HepG2 (cell line): ENCODE data around the gene ARFGAP1. TPM values are rescaled to one million over a fixed set of nuclear protein-coding genes. Genes with fewer than 3 reads are reported as not detected.

Experiments
- ATF7-NPFF ChIP-seq: sonication (generic); formaldehyde crosslinking; IDR thresholded peaks from 2 replicates; pipeline ENCODE4 v1.8.1; 2023; ENCODE audit warnings: mild to moderate bottlenecking, low read depth, missing genetic modification reagents, moderate library complexity
- ATRX ChIP-seq: sonication (generic); formaldehyde crosslinking; IDR thresholded peaks from 2 replicates; pipeline ENCODE4 v1.4.0; 2020; ENCODE audit warnings: missing genetic modification reagents, borderline replicate concordance
- CHCHD3 ChIP-seq: sonication (generic); formaldehyde crosslinking; IDR thresholded peaks from 2 replicates; pipeline ENCODE4 v1.8.0; 2022; ENCODE audit warnings: mild to moderate bottlenecking, missing genetic modification reagents, moderate library complexity
- DMAP1 ChIP-seq: IDR thresholded peaks from 2 replicates; pipeline ENCODE4 v1.6.1; 2016
- FOXC1 ChIP-seq: sonication (generic); formaldehyde crosslinking; IDR thresholded peaks from 2 replicates; pipeline ENCODE4 v1.8.0; 2022; ENCODE audit warnings: mild to moderate bottlenecking, missing genetic modification reagents, borderline replicate concordance
- GABPA ChIP-seq, 2 experiments: IDR thresholded peaks; 2 replicates each; pipeline ENCODE4 v1.6.1; 2011 to 2016; ENCODE audit warnings: low read depth in 2 of 2, low read length in 1 of 2, missing biosample characterization in 1 of 2, missing genetic modification characterization in 1 of 2
- HIVEP1 ChIP-seq: sonication (generic); formaldehyde crosslinking; IDR thresholded peaks from 2 replicates; pipeline ENCODE4 v1.4.0; 2020; ENCODE audit warnings: mild to moderate bottlenecking, missing genetic modification reagents
- HOXA3 ChIP-seq: sonication (generic); formaldehyde crosslinking; IDR thresholded peaks from 2 replicates; pipeline ENCODE4 v1.5.0; 2020; ENCODE audit warnings: missing genetic modification reagents
- MED13 ChIP-seq: sonication (generic); formaldehyde crosslinking; IDR thresholded peaks from 2 replicates; pipeline ENCODE4 v1.5.0; 2020; ENCODE audit warnings: missing genetic modification reagents
- MLLT10 ChIP-seq: sonication (generic); formaldehyde crosslinking; IDR thresholded peaks from 2 replicates; pipeline ENCODE4 v1.4.0; 2020; ENCODE audit warnings: missing genetic modification reagents
- NKX3-1 ChIP-seq: sonication (generic); formaldehyde crosslinking; IDR thresholded peaks from 2 replicates; pipeline ENCODE4 v1.5.0; 2020; ENCODE audit warnings: missing genetic modification reagents
- RNF2 ChIP-seq: fragments of 450-650 bp; conservative IDR thresholded peaks from 2 replicates; pipeline ENCODE4 v1.6.1; 2016; ENCODE audit warnings: low read depth
- SRSF9 ChIP-seq: fragments of 200-400 bp; formaldehyde crosslinking; IDR thresholded peaks from 2 replicates; pipeline ENCODE4 v1.6.1; 2018; ENCODE audit warnings: borderline replicate concordance, mild to moderate bottlenecking, low read depth, low read length; ENCODE audit not compliant: insufficient read depth, poor library complexity, severe bottlenecking
- TCF12 ChIP-seq, 2 experiments: fragments of 450-650 bp in 1 of 2; sonication (generic) in 1 of 2; formaldehyde crosslinking in 1 of 2; IDR thresholded peaks; 2 replicates each; pipeline versions ENCODE4 v1.6.1 to v1.8.0; 2017 to 2022; ENCODE audit warnings: antibody characterized with exemption in 1 of 2, mild to moderate bottlenecking in 1 of 2, missing genetic modification reagents in 1 of 2, moderate library complexity in 1 of 2
- THAP11 ChIP-seq: IDR thresholded peaks from 2 replicates; pipeline ENCODE4 v1.6.1; 2016; ENCODE audit warnings: missing biosample characterization, missing genetic modification reagents
- ZFP1 ChIP-seq: IDR thresholded peaks from 2 replicates; pipeline ENCODE4 v1.6.1; 2016
- ZMYM4 ChIP-seq: sonication (generic); formaldehyde crosslinking; IDR thresholded peaks from 2 replicates; pipeline ENCODE4 v1.8.1; 2023; ENCODE audit warnings: mild to moderate bottlenecking, missing genetic modification reagents
- ZNF12 ChIP-seq: sonication (generic); formaldehyde crosslinking; IDR thresholded peaks from 2 replicates; pipeline ENCODE4 v1.5.0; 2020; ENCODE audit warnings: missing genetic modification reagents
- ZNF138 ChIP-seq: sonication (generic); formaldehyde crosslinking; IDR thresholded peaks from 2 replicates; pipeline ENCODE4 v1.5.0; 2020; ENCODE audit warnings: mild to moderate bottlenecking, low read depth, missing genetic modification reagents
- polyA plus RNA-seq, 8 experiments: library from polyadenylated mRNA; depleted of rRNA in 3 of 8; stranded (reverse) in 7 of 8; unstranded in 1 of 8; fragments of >200 nt; fragmentation: Illumina TruSeq in 4 of 8; extraction: Trizol in 4 of 8; gene quantifications; 2 replicates each; pipeline versions ENCODE4 v1.2.1 to v1.2.3, GENCODE V29; 2011 to 2016; ENCODE audit warnings: low read depth in 4 of 8, missing spikeins in 1 of 8, mixed read lengths in 1 of 8; ENCODE audit not compliant: insufficient read depth in 1 of 8
- total RNA-seq, 5 experiments: library from RNA; depleted of rRNA; stranded (reverse); fragments of >200 nt; fragmentation: Illumina TruSeq; extraction: Trizol; gene quantifications; 2 replicates each; pipeline ENCODE4 v1.2.3, GENCODE V29; 2016; ENCODE audit warnings: low read depth in 1 of 5
- TF ChIP-seq, protein P1 (sequence below): sonication (generic); formaldehyde crosslinking; IDR thresholded peaks from 2 replicates; pipeline ENCODE4 v1.4.0; 2020; ENCODE audit warnings: missing genetic modification reagents; ENCODE audit errors: not compliant biosample characterization
- TF ChIP-seq, protein P2 (sequence below): sonication (generic); formaldehyde crosslinking; IDR thresholded peaks from 2 replicates; pipeline ENCODE4 v1.4.0; 2020; ENCODE audit warnings: missing genetic modification reagents, mild to moderate bottlenecking, borderline replicate concordance
- TF ChIP-seq, protein P3 (sequence below): sonication (generic); formaldehyde crosslinking; IDR thresholded peaks from 2 replicates; pipeline ENCODE4 v1.4.0; 2020; ENCODE audit warnings: missing genetic modification reagents
- TF ChIP-seq, protein P4 (sequence below): sonication (generic); formaldehyde crosslinking; IDR thresholded peaks from 2 replicates; pipeline ENCODE4 v1.4.0; 2020; ENCODE audit warnings: low read depth, mild to moderate bottlenecking, missing genetic modification reagents

Gene ARFGAP1
- total and polyA plus RNA-seq, 2 of the 13 experiments (the other 11 are each of a cell fraction or from before 2014, with no cell fraction given), result 132 TPM

DNA sequence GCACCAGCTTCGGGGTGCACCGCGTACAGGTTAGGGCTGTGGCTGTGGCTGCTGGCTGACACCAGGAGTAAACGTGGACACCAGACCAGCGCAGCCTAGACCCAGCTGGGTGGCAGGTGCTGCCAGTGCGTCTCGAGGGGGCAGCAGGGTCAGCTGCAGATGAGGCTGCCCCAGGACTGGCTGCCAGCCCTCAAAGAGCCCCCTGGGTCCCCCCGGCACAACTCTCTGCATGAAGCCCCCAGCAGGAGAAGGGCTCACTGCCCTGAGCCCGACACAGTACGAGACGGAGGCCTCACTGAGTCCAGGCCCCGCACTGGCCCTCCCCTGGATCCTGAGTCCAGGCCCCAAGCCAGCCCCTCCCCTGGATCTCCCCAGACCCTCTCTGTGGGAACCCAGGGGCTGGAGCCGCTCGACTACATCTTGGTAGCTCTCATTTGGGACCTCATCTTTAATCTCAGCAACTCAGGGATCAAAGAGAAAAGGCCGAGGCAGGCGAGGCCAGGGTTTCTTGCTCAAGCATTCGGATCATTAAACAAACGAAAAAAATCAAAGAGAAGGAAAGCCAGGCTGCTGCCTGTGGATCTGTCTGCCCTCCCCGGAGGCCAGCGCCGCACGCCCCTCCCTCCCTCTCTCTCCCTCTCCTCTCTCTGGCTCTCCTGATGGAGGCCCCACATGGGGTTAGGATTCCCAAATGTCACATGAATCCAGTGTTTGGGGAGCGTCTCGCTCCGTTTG, 11.4 kb upstream of the ARFGAP1 start (continued):
- TF ChIP-seq TCF12 (IDR thresholded peaks at IDR 0.05), result no peak
- no peak for TF ChIP-seq TCF12 (CRISPR knock-in tag; IDR thresholded peaks at IDR 0.05)
- no peak for TF ChIP-seq CHCHD3
- TF ChIP-seq RNF2, result no peak
- TF ChIP-seq ATRX (CRISPR knock-in tag), result no peak
- no peak for TF ChIP-seq HIVEP1 (CRISPR knock-in tag)
- no peak for TF ChIP-seq THAP11 (CRISPR knock-in tag)
- TF ChIP-seq FOXC1 (CRISPR knock-in tag), result no peak; the same call in 1 of the 2 replicates
- TF ChIP-seq, protein P1, sequence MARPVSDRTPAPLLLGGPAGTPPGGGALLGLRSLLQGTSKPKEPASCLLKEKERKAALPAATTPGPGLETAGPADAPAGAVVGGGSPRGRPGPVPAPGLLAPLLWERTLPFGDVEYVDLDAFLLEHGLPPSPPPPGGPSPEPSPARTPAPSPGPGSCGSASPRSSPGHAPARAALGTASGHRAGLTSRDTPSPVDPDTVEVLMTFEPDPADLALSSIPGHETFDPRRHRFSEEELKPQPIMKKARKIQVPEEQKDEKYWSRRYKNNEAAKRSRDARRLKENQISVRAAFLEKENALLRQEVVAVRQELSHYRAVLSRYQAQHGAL (CRISPR knock-in tag), result no peak
- no peak for TF ChIP-seq ATF7-NPFF
- no peak for TF ChIP-seq NKX3-1 (CRISPR knock-in tag)
- no peak for TF ChIP-seq ZNF138
- TF ChIP-seq, protein P2, sequence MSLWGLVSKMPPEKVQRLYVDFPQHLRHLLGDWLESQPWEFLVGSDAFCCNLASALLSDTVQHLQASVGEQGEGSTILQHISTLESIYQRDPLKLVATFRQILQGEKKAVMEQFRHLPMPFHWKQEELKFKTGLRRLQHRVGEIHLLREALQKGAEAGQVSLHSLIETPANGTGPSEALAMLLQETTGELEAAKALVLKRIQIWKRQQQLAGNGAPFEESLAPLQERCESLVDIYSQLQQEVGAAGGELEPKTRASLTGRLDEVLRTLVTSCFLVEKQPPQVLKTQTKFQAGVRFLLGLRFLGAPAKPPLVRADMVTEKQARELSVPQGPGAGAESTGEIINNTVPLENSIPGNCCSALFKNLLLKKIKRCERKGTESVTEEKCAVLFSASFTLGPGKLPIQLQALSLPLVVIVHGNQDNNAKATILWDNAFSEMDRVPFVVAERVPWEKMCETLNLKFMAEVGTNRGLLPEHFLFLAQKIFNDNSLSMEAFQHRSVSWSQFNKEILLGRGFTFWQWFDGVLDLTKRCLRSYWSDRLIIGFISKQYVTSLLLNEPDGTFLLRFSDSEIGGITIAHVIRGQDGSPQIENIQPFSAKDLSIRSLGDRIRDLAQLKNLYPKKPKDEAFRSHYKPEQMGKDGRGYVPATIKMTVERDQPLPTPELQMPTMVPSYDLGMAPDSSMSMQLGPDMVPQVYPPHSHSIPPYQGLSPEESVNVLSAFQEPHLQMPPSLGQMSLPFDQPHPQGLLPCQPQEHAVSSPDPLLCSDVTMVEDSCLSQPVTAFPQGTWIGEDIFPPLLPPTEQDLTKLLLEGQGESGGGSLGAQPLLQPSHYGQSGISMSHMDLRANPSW (CRISPR knock-in tag), result no peak
- 0 out of 2 replicates have a peak, but pooled peaks have one; percentile 23 for TF ChIP-seq ZMYM4
- TF ChIP-seq, protein P3, sequence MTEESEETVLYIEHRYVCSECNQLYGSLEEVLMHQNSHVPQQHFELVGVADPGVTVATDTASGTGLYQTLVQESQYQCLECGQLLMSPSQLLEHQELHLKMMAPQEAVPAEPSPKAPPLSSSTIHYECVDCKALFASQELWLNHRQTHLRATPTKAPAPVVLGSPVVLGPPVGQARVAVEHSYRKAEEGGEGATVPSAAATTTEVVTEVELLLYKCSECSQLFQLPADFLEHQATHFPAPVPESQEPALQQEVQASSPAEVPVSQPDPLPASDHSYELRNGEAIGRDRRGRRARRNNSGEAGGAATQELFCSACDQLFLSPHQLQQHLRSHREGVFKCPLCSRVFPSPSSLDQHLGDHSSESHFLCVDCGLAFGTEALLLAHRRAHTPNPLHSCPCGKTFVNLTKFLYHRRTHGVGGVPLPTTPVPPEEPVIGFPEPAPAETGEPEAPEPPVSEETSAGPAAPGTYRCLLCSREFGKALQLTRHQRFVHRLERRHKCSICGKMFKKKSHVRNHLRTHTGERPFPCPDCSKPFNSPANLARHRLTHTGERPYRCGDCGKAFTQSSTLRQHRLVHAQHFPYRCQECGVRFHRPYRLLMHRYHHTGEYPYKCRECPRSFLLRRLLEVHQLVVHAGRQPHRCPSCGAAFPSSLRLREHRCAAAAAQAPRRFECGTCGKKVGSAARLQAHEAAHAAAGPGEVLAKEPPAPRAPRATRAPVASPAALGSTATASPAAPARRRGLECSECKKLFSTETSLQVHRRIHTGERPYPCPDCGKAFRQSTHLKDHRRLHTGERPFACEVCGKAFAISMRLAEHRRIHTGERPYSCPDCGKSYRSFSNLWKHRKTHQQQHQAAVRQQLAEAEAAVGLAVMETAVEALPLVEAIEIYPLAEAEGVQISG (CRISPR knock-in tag), result no peak; the same call in 1 of the 2 replicates
- TF ChIP-seq MED13 (CRISPR knock-in tag), result no peak
- TF ChIP-seq GABPA (IDR thresholded peaks at IDR 0.05; ENCODE audit: low read depth, low read length), result no peak
- no peak for TF ChIP-seq GABPA (CRISPR knock-in tag; IDR thresholded peaks at IDR 0.05; ENCODE audit: low read depth)
- TF ChIP-seq DMAP1, result peak; percentile 45; the same call in 1 of the 2 replicates
- no peak for TF ChIP-seq MLLT10 (CRISPR knock-in tag)
- TF ChIP-seq, protein P4, sequence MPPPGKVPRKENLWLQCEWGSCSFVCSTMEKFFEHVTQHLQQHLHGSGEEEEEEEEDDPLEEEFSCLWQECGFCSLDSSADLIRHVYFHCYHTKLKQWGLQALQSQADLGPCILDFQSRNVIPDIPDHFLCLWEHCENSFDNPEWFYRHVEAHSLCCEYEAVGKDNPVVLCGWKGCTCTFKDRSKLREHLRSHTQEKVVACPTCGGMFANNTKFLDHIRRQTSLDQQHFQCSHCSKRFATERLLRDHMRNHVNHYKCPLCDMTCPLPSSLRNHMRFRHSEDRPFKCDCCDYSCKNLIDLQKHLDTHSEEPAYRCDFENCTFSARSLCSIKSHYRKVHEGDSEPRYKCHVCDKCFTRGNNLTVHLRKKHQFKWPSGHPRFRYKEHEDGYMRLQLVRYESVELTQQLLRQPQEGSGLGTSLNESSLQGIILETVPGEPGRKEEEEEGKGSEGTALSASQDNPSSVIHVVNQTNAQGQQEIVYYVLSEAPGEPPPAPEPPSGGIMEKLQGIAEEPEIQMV (CRISPR knock-in tag), result no peak
- no peak for TF ChIP-seq ZFP1 (CRISPR knock-in tag)
- no peak for TF ChIP-seq ZNF12 (CRISPR knock-in tag)
- no peak for TF ChIP-seq SRSF9
- TF ChIP-seq HOXA3 (CRISPR knock-in tag), result peak; percentile 56
